Non-pigmented ciliary epithelial cell (primary cell): ENCODE data around the gene KIF21B.
"Not testable (repeated sequence)": the region's sequence is repeated elsewhere in the genome, so short reads cannot be mapped to it uniquely, and the experiment has no call there.

ENCODE experiments used
- DNase-seq: peaks from one replicate; pipeline ENCODE4 v3.0.0-alpha.2; 2010; ENCODE audit warnings: low read depth

The KIF21B gene

GRCh38 chr1:200970771-200971427, 52.6 kb downstream of the KIF21B start:
- DNase-seq: no peak

DNA sequence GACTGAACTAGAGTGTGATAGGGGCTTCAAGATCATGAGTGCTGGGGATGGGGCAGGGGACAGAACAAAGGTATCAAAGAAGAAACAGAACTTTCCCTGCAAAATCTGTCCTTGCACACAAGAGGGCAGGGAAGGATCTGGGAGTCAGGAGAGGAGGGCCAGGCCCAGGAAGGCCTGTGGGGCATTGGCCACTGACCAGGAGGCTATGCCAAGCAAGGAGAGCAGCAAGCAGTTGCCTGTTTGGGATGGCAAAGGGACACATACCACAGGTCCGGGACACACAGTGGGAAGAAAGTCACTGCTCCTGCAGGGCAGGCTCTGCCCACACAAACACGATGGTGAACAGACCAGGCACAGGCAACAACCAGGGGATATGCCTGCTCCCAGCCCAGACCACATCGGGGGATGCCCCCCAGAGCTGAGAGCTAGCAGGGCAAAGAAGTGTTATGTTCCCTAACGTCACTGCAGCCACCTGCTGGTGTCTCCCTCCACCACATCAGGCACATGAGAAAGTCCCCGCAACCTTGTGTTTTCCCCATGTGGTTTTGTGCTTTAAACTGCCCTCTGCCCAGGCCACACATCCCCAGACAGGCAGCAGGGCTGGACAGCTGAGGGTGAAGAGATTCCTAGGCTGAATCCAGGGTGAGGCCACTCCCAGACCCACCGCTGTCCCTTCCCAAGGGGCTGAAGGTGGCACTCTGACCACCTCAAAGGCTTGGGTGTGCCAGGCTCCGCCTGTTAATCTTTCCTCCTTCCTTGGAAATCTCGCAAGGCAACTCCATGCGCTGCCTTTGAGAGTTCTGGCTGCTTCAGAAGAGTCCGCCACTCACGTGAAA, 53.6 kb downstream of the KIF21B start:
- no peak for DNase-seq

GRCh38 chr1:200968469-200969410, 54.8 kb downstream of the KIF21B start:
- no peak for DNase-seq

DNA sequence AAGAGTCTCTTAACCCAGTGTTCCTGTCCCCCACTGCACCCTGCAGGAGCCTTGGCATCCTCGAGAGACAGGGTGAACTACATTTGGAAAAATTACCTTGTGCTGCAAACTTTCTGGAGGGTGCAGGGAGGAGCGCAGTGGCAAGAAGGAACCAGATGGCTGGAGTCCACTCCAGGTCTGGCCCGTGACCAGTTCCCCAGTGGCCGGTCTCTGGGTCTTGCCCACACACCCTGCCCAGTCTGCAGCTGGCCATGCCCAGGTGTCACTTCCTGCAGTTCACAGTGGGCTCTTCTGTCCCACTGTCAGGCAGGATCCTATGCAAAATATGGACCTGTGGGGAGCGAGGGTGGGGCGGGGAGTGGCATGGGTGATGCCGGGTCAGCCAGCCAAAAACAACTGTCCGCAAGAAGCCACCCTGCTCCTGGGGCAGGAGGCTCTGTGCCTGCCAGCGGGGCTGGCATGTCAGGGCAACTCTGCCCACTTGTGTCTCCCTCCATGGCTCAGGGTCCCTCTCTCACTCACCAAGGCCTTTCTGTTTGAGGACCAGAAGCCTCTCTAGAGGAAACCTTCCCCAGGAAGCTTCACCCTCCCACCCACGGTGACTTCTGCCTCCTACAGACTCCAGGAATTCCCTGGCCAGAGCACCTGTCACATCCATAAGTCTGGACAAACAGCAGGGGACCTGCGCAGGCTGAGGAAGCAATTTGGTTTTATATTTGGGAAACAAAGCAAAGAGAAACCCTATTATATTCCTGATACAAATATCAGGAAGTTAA, 55.6 kb downstream of the KIF21B start:
- DNase-seq: no peak

DNA sequence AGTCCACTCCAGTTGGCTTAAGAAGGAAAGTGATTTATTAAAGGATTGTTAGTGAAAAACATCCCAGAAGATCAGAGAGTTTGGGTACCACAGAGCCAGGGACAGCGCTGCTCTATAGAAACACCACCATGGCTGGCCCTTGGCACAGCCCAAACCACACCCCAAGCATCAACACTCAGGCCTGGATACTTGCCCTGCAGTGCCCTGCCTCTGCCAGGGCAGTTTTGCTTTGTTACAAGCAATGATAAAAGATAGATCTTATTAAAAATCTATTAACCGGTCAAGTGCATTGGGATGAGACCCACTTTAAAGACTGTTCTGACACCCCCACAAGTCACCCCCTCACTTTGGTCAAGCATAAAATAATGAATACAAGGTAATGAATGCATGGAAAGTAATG, 56.6 kb downstream of the KIF21B start:
- DNase-seq: no peak

DNA sequence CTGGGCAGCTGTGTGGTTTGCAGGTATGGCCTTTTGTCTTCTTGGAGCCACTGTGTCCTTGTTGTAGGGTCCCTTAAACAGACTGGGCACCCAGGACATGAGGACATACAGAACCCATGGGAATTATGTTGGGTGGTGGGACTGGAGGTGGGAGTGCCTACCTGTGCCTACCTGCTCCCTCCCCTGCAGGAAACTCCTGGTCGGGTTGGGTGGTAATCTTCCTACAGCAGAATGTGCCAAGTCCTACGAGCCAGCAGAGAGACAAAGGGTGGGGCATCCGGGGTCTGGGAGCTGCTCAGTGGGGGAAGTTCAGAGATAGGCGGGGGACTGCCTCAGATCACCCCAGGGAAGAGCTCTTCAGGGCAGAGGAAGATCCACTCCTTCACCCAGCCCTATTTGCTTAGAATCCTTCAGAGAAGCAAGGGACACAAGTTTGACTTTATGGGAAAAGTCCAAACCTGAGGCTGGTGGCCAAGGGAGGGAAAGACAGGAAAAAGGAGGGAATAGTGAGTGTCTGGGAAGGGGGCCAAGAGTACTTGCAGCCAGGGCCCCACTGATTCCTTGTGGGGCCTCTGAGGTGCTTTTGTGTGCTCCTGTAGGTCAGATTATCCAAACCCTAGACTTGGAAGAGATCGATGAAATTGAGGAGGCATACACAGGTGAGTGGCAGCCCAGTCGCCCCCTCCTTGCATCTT, 58.3 kb downstream of the KIF21B start:
- no peak for DNase-seq

DNA sequence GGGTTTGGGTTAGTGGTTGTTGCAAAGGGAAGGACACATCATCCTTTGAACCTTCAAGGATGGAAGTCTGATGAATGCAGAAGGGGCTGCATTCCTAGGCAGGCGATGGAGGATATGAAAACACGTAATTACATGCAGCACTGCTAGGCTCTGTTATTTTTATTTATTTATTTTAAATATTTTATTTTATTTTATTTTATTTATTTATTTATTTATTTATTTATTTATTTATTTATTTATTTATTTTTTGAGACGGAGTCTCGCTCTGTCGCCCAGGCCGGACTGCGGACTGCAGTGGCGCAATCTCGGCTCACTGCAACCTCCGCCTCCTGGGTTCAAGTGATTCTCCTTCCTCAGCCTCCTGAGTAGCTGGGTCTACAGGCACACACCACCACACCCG, 59.6 kb downstream of the KIF21B start:
- DNase-seq: not testable (repeated sequence)

DNA sequence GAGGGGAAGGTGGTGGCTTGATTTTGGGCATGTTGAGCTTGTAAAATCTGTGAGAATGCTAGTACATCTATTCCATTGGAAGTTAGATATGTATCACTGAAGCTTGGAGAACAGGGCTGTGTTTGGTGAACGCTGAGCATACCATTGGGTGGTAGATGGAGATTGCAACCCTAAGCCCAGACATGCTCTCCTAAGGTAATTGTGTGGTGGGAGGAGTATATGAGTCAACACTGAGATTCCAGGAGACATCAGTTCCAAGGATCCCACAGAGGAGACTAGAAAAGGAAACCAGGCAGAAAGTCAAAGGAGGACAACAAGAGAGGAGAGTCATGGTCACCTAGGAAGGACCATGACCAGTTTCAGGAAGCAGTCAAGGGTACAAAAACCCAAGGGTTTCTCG, 60.4 kb downstream of the KIF21B start:
- DNase-seq: no peak

GRCh38 chr1:200962631-200963030, 60.9 kb downstream of the KIF21B start:
- no peak for DNase-seq

DNA sequence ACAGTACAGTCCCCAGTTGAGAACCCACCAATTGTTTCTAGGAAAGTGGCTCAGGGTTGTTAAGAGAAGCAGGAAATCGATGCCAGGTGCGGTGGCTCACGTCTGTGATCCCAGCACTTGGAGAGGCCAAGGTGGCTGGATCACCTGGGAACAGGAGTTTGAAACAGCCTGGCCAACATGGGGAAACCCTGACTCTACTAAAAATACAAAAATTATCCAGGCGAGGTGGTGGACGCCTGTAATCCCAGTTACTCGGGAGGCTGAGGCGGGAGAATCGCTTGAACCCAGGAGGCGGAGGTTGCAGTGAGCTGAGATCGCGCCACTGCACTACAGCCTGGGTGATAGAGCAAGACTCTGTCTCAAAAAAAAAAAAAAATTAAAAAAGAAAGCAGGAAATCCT, 61.4 kb downstream of the KIF21B start:
- DNase-seq: not testable (repeated sequence)

GRCh38 chr1:200960948-200961340, 62.6 kb downstream of the KIF21B start:
- DNase-seq: no peak

- DNase-seq: no peak
Observed at GRCh38 chr1:200960236-200960947, 63.1 kb downstream of the KIF21B start.

- DNase-seq: no peak
Observed at GRCh38 chr1:200959411-200959921, 64.0 kb downstream of the KIF21B start.

DNA sequence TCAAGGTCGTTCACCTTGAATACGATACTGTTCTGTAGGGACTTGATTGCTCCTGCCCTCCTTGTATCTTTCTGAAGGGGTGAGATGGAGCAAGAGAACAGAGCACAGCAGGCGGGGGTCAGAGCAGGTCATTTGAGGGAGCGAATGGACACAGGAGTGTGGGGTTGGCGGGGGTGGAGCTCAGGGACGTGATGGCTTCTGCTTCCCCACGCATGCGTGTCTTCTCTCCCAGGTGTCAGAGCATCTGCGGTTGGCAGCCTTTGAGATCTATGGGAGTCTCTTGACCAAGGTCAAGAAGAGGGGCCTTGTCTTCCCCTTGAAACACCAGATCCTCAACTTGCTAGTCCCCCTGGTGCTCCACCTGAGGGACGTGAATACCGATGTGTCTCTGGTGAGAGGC, 64.9 kb downstream of the KIF21B start:
- no peak for DNase-seq

GRCh38 chr1:200954434-200954833, 69.1 kb downstream of the KIF21B start:
- no peak for DNase-seq

GRCh38 chr1:200951016-200951415, 72.5 kb downstream of the KIF21B start:
- no peak for DNase-seq

DNA sequence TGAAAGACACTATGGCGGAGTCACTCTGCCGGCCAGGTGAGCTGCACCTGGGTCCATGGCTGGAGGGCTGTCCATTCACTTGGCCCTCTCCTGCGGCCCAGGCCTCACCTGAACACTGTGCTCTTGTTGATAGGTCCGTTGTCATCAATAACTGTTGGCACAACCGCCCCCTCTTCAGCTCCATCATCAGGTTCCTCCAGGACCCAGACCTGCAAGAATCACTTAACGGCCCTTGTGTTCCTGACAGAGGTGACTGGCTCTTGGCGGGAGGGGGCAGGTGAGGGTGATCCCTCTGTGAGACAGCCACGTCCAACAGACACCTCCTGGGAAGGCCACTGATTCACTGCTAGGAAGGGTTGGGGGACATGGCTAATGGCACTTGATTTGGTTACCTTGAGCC, 73.9 kb downstream of the KIF21B start:
- DNase-seq: no peak

DNA sequence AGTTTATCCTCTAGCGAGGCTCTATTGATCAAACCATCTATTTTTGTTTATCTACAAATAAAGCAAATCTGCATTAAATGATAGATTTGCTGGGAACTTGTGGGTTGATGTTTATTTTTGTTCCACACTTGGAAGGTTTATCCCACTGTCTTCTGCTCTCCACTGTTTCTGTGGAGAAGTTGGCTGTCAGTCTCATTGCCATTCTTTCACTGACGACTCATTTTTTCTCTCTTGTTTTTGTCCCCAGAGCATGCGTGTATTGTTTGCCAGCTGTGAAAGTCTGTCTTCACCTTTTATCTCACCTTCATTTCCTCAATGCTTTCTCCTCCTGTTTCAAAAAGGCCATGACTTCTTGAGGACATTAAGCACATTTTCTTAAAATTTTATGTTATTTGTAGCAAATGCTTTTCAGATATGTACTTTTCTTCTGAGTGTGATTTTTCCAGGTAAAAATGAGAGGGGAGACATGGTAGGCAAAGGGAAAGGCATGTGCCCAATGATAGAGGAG, 76.4 kb downstream of the KIF21B start:
- DNase-seq: no peak

GRCh38 chr1:200945111-200945510, 78.4 kb downstream of the KIF21B start:
- DNase-seq: no peak

DNA sequence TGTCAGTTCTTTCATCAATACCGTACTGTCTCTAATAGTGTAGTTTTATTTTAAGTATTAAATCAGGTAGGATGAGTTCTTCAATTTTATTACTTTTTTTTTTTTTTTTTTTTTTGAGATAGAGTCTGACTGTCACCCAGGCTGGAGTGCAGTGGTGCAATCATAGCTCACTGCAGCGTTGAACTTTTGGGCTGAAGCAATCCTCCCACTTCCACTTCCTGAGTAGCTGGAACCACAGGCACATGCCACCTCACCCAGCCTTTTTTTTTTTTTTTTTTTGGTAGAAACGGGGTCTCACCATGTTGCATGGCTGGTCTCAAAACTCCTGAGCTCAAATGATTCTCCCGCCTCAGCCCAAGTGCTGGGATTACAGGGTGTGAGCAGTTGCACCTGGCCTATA, 84.6 kb downstream of the KIF21B start:
- DNase-seq: no peak
